Measurements from ENCODE around the gene WAS.

The WAS gene

DNA sequence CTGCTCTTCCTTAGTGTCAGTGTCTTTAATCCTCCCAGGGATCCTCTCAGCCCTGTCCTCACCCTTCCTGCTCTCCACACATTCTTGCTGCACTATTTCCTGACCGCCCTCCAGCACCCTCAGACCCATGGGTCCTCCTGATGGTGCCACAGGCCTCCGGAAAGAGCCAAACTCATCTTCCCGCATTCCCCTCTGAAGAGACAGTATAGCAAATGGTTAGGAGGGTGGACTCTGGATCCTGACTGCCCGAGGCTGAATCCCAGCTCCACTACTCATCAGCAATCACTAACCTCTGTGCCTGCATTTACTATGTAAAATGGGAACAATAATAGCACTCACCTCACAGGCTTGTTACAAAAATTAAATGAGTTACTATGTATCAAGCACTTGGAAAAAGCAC is 19.1 kb downstream of the WAS start:
- Histone ChIP-seq H3K27ac (no peak overlapping the region), H3K9ac (ENCODE audit: insufficient read length) (no peak overlapping the region), H3K36me3 (ENCODE audit: insufficient read depth, low read length) (peaks cover 47% of the 10 kb centered on the region; the same call in 1 of the 2 replicates), H3K4me3 (no peak overlapping the region), H3K9me3 (ENCODE audit: low read depth, low read length) (no peaks in the 10 kb centered on the region)
- TF ChIP-seq FOXP2 (optimal IDR thresholded peaks at IDR 0.05; ENCODE audit: control extremely low read depth, extremely low read length, insufficient read depth) (no peak), EZH2 (IDR thresholded peaks at IDR 0.05) (no peak), POLR2AphosphoS5 (IDR thresholded peaks at IDR 0.05; ENCODE audit: borderline replicate concordance, low read depth, low read length) (no peak)
- no peak for DNase-seq (ENCODE audit: low read depth, low spot score)

DNA sequence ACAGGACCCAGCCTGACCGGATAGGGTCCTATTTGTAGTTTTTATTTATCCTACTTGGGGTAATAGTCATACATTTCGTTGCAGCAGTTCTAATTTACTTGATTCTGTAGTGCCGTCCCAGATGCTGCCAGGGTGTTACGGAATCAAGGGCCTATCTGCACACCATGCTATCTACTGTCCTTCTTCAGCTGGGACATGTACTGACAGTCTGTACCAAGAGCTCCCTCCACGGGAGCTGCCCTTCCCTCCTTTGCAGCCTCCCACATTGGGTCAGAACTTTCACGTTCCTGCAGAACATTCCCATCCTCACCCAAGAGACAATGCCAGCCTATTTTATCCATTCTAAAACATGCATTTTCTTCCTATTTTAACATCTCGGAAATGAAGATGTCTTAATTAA is 19.6 kb downstream of the WAS start:
- Histone ChIP-seq H3K4me3 (no peak overlapping the region), H3K27ac (no peak overlapping the region), H3K9ac (ENCODE audit: insufficient read length) (no peak overlapping the region), H3K9me3 (ENCODE audit: low read depth, low read length) (no peaks in the 10 kb centered on the region), H3K36me3 (ENCODE audit: insufficient read depth, low read length) (peaks cover 47% of the 10 kb centered on the region; the same call in 1 of the 2 replicates)
- TF ChIP-seq EZH2 (IDR thresholded peaks at IDR 0.05) (no peak), POLR2AphosphoS5 (IDR thresholded peaks at IDR 0.05; ENCODE audit: borderline replicate concordance, low read depth, low read length) (no peak), FOXP2 (optimal IDR thresholded peaks at IDR 0.05; ENCODE audit: control extremely low read depth, extremely low read length, insufficient read depth) (no peak)
- no peak for DNase-seq (ENCODE audit: low read depth, low spot score)

DNA sequence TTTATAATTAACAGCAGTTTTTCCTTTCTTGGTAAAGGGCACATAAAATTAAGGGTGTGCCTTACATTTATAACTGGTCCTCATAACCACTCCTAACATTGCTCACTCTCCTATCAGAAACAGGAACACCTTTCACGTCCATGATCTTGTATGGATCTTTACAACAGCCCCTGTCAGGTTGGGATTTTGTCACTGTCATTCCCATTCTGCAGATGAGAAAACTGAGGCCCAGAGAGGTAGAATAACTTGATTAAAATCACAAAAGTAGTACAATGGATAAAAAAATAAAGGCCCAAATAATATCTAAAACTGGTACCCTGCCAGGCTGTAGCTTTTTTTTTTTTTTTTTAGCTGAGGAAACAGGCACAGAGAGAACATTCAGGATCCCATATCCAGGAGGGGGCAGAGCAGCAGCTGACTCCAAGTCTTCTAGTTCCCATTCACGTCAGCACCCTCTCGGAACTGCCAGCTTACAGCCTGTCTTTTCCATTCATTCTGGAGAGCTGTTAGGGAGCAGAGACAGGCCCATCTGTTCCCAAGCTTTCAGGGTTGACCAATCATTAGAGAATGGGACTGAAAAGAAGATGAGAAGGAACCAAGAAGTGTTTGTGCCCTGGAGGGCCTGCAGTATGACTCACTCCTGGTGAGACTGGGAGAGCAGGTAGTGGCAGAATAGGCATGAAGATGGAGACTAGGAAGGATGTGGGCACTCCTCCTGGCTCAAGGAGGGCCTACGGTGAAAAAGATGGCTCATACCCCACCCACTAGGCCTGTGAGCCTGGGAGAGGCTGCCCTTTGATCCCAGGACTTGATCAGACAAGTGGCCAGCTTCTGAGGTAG is 20.3 kb downstream of the WAS start:
- Histone ChIP-seq H3K4me3 (no peak overlapping the region), H3K9me3 (ENCODE audit: low read depth, low read length) (no peaks in the 10 kb centered on the region), H3K36me3 (ENCODE audit: insufficient read depth, low read length) (peaks cover 47% of the 10 kb centered on the region; the same call in 1 of the 2 replicates), H3K27ac (no peak overlapping the region), H3K9ac (ENCODE audit: insufficient read length) (no peak overlapping the region)
- TF ChIP-seq POLR2AphosphoS5 (IDR thresholded peaks at IDR 0.05; ENCODE audit: borderline replicate concordance, low read depth, low read length): no peak
- TF ChIP-seq FOXP2 (optimal IDR thresholded peaks at IDR 0.05; ENCODE audit: control extremely low read depth, extremely low read length, insufficient read depth): no peak
- TF ChIP-seq EZH2 (IDR thresholded peaks at IDR 0.05): no peak
- no peak for DNase-seq (ENCODE audit: low read depth, low spot score)

DNA sequence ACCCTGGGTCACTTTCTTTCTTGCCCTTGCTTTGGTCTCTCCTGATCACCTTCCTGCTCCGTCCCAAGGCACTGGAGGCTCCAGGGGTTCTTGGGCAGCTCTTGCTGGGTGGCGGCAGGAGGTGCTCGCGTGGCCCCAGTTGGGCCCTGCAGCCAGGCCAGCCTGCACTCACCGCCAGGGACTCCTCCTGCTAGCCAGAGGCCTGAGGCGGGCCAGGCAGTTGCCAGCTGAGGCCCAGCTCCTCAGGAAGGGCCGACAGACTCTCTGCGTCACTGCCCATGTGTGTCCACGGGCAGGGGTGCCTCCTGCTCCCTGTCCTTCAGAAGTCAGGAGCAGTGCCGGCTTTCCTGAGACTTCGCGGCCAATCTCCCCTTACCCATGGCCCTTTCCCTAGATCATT is 22.3 kb downstream of the WAS start:
- Histone ChIP-seq H3K27ac (no peak overlapping the region), H3K9me3 (ENCODE audit: low read depth, low read length) (no peaks in the 10 kb centered on the region), H3K4me3 (no peak overlapping the region), H3K9ac (ENCODE audit: insufficient read length) (no peak overlapping the region), H3K36me3 (ENCODE audit: insufficient read depth, low read length) (peaks cover 32% of the 10 kb centered on the region; the same call in 1 of the 2 replicates)
- TF ChIP-seq FOXP2 (optimal IDR thresholded peaks at IDR 0.05; ENCODE audit: control extremely low read depth, extremely low read length, insufficient read depth): no peak
- no peak for TF ChIP-seq POLR2AphosphoS5 (IDR thresholded peaks at IDR 0.05; ENCODE audit: borderline replicate concordance, low read depth, low read length)
- TF ChIP-seq EZH2 (IDR thresholded peaks at IDR 0.05): no peak
- DNase-seq (ENCODE audit: low read depth, low spot score): no peak

DNA sequence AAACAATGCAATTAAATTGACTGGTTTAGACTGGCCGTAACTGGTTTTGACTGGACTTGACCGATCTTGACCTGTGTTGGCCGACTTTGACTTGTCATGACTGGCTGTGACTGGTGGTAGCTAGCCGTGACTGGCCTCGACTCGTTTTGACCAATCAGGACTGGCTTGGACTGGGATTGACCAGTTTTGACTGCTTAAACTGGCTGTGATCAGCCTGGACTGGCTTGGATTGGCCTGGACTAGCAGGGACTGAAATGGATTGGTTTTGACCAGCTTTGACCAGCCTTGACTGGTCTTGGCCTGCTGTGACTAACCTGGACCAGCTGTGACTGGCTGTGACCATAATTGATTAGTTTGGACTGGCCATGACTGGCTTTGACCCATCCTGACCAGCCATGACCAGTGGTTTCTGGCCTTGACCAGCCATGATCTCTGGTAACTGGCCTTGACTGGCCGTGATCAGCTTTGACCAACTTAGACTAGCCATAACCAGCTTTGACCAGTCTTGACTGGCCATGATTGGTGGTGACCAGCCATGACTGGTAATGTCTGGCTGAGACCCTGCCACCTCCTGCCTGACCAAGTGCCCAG is 26.0 kb downstream of the WAS start:
- Histone ChIP-seq H3K4me3 (no peak overlapping the region), H3K9ac (ENCODE audit: insufficient read length) (no peak overlapping the region), H3K36me3 (ENCODE audit: insufficient read depth, low read length) (peaks cover 5% of the 10 kb centered on the region; the same call in 1 of the 2 replicates), H3K9me3 (ENCODE audit: low read depth, low read length) (no peaks in the 10 kb centered on the region), H3K27ac (no peak overlapping the region)
- no peak for TF ChIP-seq POLR2AphosphoS5 (IDR thresholded peaks at IDR 0.05; ENCODE audit: borderline replicate concordance, low read depth, low read length)
- TF ChIP-seq EZH2 (IDR thresholded peaks at IDR 0.05): no peak
- TF ChIP-seq FOXP2 (optimal IDR thresholded peaks at IDR 0.05; ENCODE audit: control extremely low read depth, extremely low read length, insufficient read depth): no peak
- no peak for DNase-seq (ENCODE audit: low read depth, low spot score)

DNA sequence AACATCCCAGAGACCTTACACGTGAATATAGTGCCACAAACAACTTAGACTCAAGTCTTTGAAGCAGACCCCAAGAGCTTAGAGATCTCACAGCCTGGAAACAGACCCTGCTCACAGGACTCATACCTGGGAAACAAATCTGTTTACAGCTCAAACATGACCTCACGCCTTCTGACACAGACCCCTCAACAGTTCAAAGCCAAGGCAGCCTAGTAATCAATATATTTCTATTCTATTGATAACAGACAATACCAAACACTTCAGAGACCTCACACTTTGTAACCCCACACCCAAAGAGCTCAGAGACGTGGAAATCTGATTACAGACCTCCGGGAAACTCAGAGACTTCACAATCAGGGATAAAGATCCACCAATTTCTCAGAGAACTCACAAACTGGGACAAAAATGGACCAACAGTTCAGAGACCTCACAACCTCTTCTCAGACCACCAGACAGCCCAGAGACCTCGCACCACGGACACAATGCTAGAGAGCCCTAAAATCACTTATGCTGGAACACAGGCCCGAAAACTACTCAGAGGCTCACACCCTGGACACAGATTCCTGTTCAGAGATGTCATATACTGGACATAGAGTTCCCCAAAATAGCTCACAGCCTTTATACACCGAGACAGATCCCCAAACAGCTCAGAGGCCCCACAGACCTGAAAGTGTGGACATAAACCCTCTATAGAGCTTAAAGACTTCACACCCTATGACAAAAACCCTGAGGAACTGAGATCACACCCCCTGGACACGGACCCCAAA is 27.7 kb downstream of the WAS start:
- Histone ChIP-seq H3K27ac (no peak overlapping the region), H3K36me3 (ENCODE audit: insufficient read depth, low read length) (peaks cover 5% of the 10 kb centered on the region; the same call in 1 of the 2 replicates), H3K9ac (ENCODE audit: insufficient read length) (no peak overlapping the region), H3K9me3 (ENCODE audit: low read depth, low read length) (no peaks in the 10 kb centered on the region), H3K4me3 (no peak overlapping the region)
- no peak for TF ChIP-seq FOXP2 (optimal IDR thresholded peaks at IDR 0.05; ENCODE audit: control extremely low read depth, extremely low read length, insufficient read depth)
- TF ChIP-seq POLR2AphosphoS5 (IDR thresholded peaks at IDR 0.05; ENCODE audit: borderline replicate concordance, low read depth, low read length): no peak
- TF ChIP-seq EZH2 (IDR thresholded peaks at IDR 0.05): no peak
- no peak for DNase-seq (ENCODE audit: low read depth, low spot score)

DNA sequence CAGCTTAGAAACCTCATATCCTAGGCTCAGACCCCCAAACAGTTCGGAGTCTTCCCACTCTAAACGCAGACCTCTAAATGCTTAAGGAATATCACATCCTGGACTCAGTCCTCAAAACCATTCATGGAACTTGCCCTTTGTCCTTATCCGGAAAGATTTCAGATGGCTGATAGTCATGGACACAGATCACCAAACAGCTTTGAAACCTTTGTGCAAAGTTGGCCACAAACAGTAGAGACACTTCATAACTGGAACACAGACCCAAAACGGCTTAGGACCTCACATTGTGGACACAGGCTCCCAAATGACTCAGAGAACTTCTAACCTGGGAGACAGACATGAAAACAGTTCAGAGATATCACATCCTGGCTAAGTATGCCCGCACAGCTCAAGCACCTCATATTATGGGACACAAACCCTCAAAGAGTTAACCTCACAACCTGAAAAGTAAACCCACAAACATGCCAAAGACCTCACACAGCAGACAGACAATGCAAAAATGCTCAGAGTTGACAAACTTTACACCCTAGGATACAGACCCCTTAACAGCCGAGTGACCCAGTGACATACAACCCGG is 28.4 kb downstream of the WAS start:
- DNase-seq (ENCODE audit: low read depth, low spot score): no peak
- Histone ChIP-seq H3K27ac (no peak overlapping the region), H3K36me3 (ENCODE audit: insufficient read depth, low read length) (peaks cover under 1% of the 10 kb centered on the region; the same call in 1 of the 2 replicates), H3K9me3 (ENCODE audit: low read depth, low read length) (no peaks in the 10 kb centered on the region), H3K9ac (ENCODE audit: insufficient read length) (no peak overlapping the region), H3K4me3 (no peak overlapping the region)
- TF ChIP-seq EZH2 (IDR thresholded peaks at IDR 0.05) (no peak), FOXP2 (optimal IDR thresholded peaks at IDR 0.05; ENCODE audit: control extremely low read depth, extremely low read length, insufficient read depth) (no peak), POLR2AphosphoS5 (IDR thresholded peaks at IDR 0.05; ENCODE audit: borderline replicate concordance, low read depth, low read length) (no peak)

DNA sequence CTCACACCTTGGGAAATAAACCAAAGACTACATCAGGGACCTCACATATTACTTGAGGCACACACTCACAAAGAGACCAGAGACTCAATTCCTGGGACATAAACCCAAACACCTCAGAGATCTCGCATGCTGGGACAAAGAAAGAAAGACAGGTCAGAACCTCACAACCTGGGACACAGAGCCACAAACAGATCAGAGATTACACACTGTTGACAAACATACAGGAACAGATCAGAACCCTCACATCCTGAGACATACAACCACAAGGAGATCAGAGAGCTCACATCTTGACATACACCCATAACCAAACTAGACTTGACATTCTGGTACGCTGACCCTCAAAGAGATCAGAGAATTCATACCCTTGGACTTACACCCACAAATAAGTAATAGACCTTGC is 30.2 kb downstream of the WAS start:
- no peak overlapping the region for H3K9ac ChIP-seq (ENCODE audit: insufficient read length)
- H3K4me3 ChIP-seq: no peak overlapping the region
- no peak for DNase-seq (ENCODE audit: low read depth, low spot score)
- H3K36me3 ChIP-seq (ENCODE audit: insufficient read depth, low read length): no peaks in the 10 kb centered on the region
- no peak overlapping the region for H3K27ac ChIP-seq
- H3K9me3 ChIP-seq (ENCODE audit: low read depth, low read length): no peaks in the 10 kb centered on the region
- TF ChIP-seq FOXP2 (optimal IDR thresholded peaks at IDR 0.05; ENCODE audit: control extremely low read depth, extremely low read length, insufficient read depth) (no peak), POLR2AphosphoS5 (IDR thresholded peaks at IDR 0.05; ENCODE audit: borderline replicate concordance, low read depth, low read length) (no peak), EZH2 (IDR thresholded peaks at IDR 0.05) (no peak)
